Dendritic cell treated with granulocyte-macrophage colony-stimulating factor and Interleukin-4, amounts not matched to agents 40 ng/mL and 50 ng/mL, for 4 days (primary cell): ENCODE data around the gene LCMT2.

Experiments used
- H3K27ac Mint-ChIP-seq: one replicate; pipeline ENCODE4 v1.8.0; 2022; ENCODE audit warnings: mild to moderate bottlenecking, mixed read lengths
- H3K27me3 Mint-ChIP-seq: one replicate; pipeline ENCODE4 v1.8.0; 2022; ENCODE audit warnings: mild to moderate bottlenecking, mixed read lengths
- H3K36me3 Mint-ChIP-seq: one replicate; pipeline ENCODE4 v1.8.0; 2022; ENCODE audit warnings: low read depth, mixed read lengths
- H3K4me1 Mint-ChIP-seq: one replicate; pipeline ENCODE4 v1.8.0; 2022; ENCODE audit warnings: low read depth, mixed read lengths
- H3K4me3 Mint-ChIP-seq: one replicate; pipeline ENCODE4 v1.8.0; 2022; ENCODE audit warnings: mild to moderate bottlenecking, moderate library complexity, mixed read lengths
- H3K9me3 Mint-ChIP-seq: one replicate; pipeline ENCODE4 v1.8.0; 2022; ENCODE audit warnings: mixed read lengths
- intact Hi-C: fragments of 100-400 bp; cut with micrococcal nuclease; formaldehyde crosslinking; loops from one replicate; pipeline ENCODE4 v1.15.0; 2022

Gene LCMT2

GRCh38 chr15:43329217-43329959 is 985 bp downstream of the LCMT2 start:
- intact Hi-C loops, result no loop called here
- Mint-ChIP-seq H3K9me3 (no peaks in the 10 kb centered on the region), H3K27me3 (peaks cover 3% of the 10 kb centered on the region), H3K27ac (peak overlapping the region; percentile 90), H3K4me1 (peaks cover 10% of the 10 kb centered on the region), H3K4me3 (peak overlapping the region; percentile 87), H3K36me3 (peaks cover 8% of the 10 kb centered on the region)

- Mint-ChIP-seq H3K4me1 (peaks cover 10% of the 10 kb centered on the region), H3K27ac (no peak overlapping the region), H3K36me3 (peaks cover 4% of the 10 kb centered on the region), H3K9me3 (no peaks in the 10 kb centered on the region), H3K4me3 (no peak overlapping the region), H3K27me3 (peaks cover 10% of the 10 kb centered on the region)
- intact Hi-C loops, result no loop called here
Observed at GRCh38 chr15:43325039-43325684, 5.2 kb downstream of the LCMT2 start.

GRCh38 chr15:43318990-43319771 is 11.2 kb downstream of the LCMT2 start:
- Mint-ChIP-seq H3K36me3 (no peaks in the 10 kb centered on the region), H3K9me3 (no peaks in the 10 kb centered on the region), H3K4me3 (no peak overlapping the region), H3K4me1 (no peaks in the 10 kb centered on the region), H3K27ac (no peak overlapping the region), H3K27me3 (peaks cover 9% of the 10 kb centered on the region)
- intact Hi-C loops, result no loop called here

GRCh38 chr15:43317566-43318184 is 12.7 kb downstream of the LCMT2 start:
- Mint-ChIP-seq H3K36me3 (no peaks in the 10 kb centered on the region), H3K4me3 (no peak overlapping the region), H3K27ac (no peak overlapping the region), H3K27me3 (peaks cover 10% of the 10 kb centered on the region), H3K4me1 (no peaks in the 10 kb centered on the region), H3K9me3 (no peaks in the 10 kb centered on the region)
- intact Hi-C loops, result no loop called here

GRCh38 chr15:43316971-43317346 is 13.4 kb downstream of the LCMT2 start:
- Mint-ChIP-seq H3K4me1 (no peaks in the 10 kb centered on the region), H3K9me3 (no peaks in the 10 kb centered on the region), H3K27ac (no peak overlapping the region), H3K27me3 (peaks cover 10% of the 10 kb centered on the region), H3K4me3 (no peak overlapping the region), H3K36me3 (no peaks in the 10 kb centered on the region)
- intact Hi-C loops, result no loop called here

- Mint-ChIP-seq H3K4me1 (no peaks in the 10 kb centered on the region), H3K27me3 (peaks cover 9% of the 10 kb centered on the region), H3K9me3 (no peaks in the 10 kb centered on the region), H3K36me3 (no peaks in the 10 kb centered on the region), H3K4me3 (no peak overlapping the region), H3K27ac (no peak overlapping the region)
- intact Hi-C loops, result no loop called here
Observed at GRCh38 chr15:43316016-43316970, 14.1 kb downstream of the LCMT2 start.

- H3K27ac Mint-ChIP-seq, result no peak overlapping the region
- no peaks in the 10 kb centered on the region for H3K4me1 Mint-ChIP-seq
- no peaks in the 10 kb centered on the region for H3K9me3 Mint-ChIP-seq
- H3K36me3 Mint-ChIP-seq, result no peaks in the 10 kb centered on the region
- H3K4me3 Mint-ChIP-seq, result no peak overlapping the region
- intact Hi-C loops, result no loop called here
- peaks cover 13% of the 10 kb centered on the region for H3K27me3 Mint-ChIP-seq
Observed at GRCh38 chr15:43314171-43314570, 16.2 kb downstream of the LCMT2 start.

GRCh38 chr15:43312378-43312777 is 18.0 kb downstream of the LCMT2 start:
- intact Hi-C loops, result no loop called here

GRCh38 chr15:43302205-43302817 is 28.1 kb downstream of the LCMT2 start, which contains the start of gene TGM7:
TSS of gene TGM7 (minus strand) at chr15:43302255.
- no peaks in the 10 kb centered on the region for H3K9me3 Mint-ChIP-seq
- intact Hi-C loops, result no loop called here
- no peak within 1 kb of the TSS for H3K27ac Mint-ChIP-seq
- H3K4me1 Mint-ChIP-seq, result no peaks in the 10 kb centered on the region
- no peak within 1 kb of the TSS for H3K4me3 Mint-ChIP-seq
- no peaks in the 10 kb centered on the region for H3K36me3 Mint-ChIP-seq
- H3K27me3 Mint-ChIP-seq, result peaks cover 15% of the 10 kb centered on the region

More at GRCh38 chr15:43312378-43312777, 18.0 kb downstream of the LCMT2 start:
- no peak overlapping the region for H3K4me3 Mint-ChIP-seq
- H3K27ac Mint-ChIP-seq, result no peak overlapping the region
- H3K9me3 Mint-ChIP-seq, result no peaks in the 10 kb centered on the region
- no peaks in the 10 kb centered on the region for H3K4me1 Mint-ChIP-seq
- H3K27me3 Mint-ChIP-seq, result peaks cover 20% of the 10 kb centered on the region
- no peaks in the 10 kb centered on the region for H3K36me3 Mint-ChIP-seq

GRCh38 chr15:43299884-43300283 is 30.5 kb downstream of the LCMT2 start:
- Mint-ChIP-seq H3K36me3 (no peaks in the 10 kb centered on the region), H3K9me3 (no peaks in the 10 kb centered on the region), H3K4me3 (no peak overlapping the region), H3K4me1 (no peaks in the 10 kb centered on the region), H3K27ac (no peak overlapping the region), H3K27me3 (peaks cover 12% of the 10 kb centered on the region)
- intact Hi-C loops, result no loop called here

GRCh38 chr15:43299411-43299810 is 31.0 kb downstream of the LCMT2 start:
- Mint-ChIP-seq H3K9me3 (no peaks in the 10 kb centered on the region), H3K4me3 (no peak overlapping the region), H3K27ac (no peak overlapping the region), H3K4me1 (no peaks in the 10 kb centered on the region), H3K36me3 (no peaks in the 10 kb centered on the region), H3K27me3 (peaks cover 15% of the 10 kb centered on the region)
- intact Hi-C loops, result no loop called here

GRCh38 chr15:43294091-43294706 is 36.2 kb downstream of the LCMT2 start:
- intact Hi-C loops, result no loop called here
- H3K4me3 Mint-ChIP-seq, result no peak overlapping the region
- H3K9me3 Mint-ChIP-seq, result no peaks in the 10 kb centered on the region
- H3K27ac Mint-ChIP-seq, result no peak overlapping the region
- peaks cover 28% of the 10 kb centered on the region for H3K27me3 Mint-ChIP-seq
- no peaks in the 10 kb centered on the region for H3K4me1 Mint-ChIP-seq
- no peaks in the 10 kb centered on the region for H3K36me3 Mint-ChIP-seq
